GM18508 (cell line): Measurements from ENCODE around the gene RPS26.
"Not testable (repeated sequence)": the region's sequence is repeated elsewhere in the genome, so short reads cannot be mapped to it uniquely, and the experiment has no call there.

Experiments used
- ATAC-seq: cut with Tn5 transposase; IDR thresholded peaks from one replicate; pipeline ENCODE4 v1.9.1; 2021; ENCODE audit warnings: moderate number of reproducible peaks; ENCODE audit not compliant: insufficient read depth, unreplicated experiment

The RPS26 gene

GRCh38 chr12:56074396-56074795 lies 32.7 kb downstream of the RPS26 start:
- no peak for ATAC-seq

DNA sequence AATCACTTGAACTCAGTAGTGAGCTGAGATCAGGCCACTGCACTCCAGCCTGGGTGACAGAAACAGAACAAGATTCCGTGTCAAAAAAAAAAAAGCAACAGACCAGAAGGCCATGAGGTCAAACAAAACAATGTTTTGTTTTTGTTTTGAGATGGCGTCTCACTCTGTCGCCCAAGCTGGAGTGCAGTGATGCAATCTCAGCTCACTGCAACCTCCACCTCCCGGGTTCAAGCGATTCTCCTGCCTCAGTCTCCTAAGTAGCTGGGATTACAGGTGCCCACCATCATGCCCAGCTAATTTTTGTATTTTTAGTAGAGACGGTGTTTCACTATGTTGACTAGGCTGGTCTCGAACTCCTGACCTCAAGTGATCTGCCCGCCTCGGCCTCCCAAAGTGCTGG lies 36.2 kb downstream of the RPS26 start:
- ATAC-seq = not testable (repeated sequence)

DNA sequence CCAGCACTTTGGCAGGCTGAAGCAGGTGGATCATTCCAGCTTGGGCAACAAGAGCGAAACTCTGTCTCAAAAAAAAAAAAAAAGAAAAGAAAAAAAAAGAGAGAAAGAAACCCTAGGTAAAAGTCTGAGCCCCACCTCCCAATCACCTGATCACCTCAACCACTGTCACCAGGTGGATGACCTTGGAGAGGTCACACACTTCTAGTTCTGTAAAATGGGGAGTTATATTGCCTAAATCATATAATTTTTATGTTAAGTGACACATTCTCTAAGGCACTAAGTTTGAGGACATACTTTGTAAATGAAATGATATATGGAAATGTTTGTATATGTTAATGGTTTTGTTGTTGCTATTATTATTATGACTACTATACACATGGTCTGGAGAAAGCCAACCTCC lies 36.7 kb downstream of the RPS26 start:
- no peak for ATAC-seq

DNA sequence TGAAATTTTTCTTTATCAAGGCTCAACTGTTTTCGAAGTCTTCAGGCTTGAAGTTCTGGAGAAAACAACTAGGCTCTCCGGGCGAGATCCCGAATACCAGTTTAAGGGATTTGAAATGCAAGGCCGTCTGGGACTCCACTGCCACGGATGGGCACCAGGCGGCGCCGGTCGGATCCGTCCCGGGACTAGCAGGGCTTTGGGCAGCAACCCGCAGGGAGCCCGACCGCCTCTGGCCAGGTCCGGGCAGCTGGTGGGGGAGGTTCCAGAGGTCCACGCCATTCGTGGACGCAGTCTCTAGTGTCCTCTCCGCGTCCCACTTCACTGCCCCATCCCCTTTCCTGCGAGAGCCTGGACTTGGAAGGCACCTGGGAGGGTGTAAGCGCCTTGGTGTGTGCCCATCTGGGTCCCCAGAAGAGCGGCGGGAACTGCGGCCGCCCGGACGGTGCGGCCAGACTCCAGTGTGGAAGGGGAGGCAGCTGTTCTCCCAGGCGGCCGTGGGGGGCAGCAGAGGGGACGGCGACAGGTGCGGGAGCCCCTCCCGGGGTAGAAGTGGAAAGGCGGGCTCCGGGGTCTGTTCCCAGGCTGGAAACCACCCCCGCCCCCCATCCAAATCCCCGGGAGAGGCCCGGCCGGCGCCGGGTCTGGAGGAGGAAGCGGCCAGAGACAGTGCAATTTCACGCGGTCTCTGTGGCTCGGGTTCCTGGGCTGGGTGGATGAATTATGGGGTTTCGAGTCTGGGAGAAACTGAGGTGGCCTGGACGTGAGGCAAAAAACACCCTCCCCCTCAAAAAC lies 37.4 kb downstream of the RPS26 start:
- ATAC-seq = no peak

GRCh38 chr12:56079723-56080555 lies 38.2 kb downstream of the RPS26 start, which contains the start of gene ERBB3:
Gene ERBB3 (plus strand): TSS chr12:56080165. CDS start chr12:56080301, 136 bp downstream.
- ATAC-seq = no peak

GRCh38 chr12:56080556-56081138 lies 38.9 kb downstream of the RPS26 start:
- no peak for ATAC-seq

DNA sequence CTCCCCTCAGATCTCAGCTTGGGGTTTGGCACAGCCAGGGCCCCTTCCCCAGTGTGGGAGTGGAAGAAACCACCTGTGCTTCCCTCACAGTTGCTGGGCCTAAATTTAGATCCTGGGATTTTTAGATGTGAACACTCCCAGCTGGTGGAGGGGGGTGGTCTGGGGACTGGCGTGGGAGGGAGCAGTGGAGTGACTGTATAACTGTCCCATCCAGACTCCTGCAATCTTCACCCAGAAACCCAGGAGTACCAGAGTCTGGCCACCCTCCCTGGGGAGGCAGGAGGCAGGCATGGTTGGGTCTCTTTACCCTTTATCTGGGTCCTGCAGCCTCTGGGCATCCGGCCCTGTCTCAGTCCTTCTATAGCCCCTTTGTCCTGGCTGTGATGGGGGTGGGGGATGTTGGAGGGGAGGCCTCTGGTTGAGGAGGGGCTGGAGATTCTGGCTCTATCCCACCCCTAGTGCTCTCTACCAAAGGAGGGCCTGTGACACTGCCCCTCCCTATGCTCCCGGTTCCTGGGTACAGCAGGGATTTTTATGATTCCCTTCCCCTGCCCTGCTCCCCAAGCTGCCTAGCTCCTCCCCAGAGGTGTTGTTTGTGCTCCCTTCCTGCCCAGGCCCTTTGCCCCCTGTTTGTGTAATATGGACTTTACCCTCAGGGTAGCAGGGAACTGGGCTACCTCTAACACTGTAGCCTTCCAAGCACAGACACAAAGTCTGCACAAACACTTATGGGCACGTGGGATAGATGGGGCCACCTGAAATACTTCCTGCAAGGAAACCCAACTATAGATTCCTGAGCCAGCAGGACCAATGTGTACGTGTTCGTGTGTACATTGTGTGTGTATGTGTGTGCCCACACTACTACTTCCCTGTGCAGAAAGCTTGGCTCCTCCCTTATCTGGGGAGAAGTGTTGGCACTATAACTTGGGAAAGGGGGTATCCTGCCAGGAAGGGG lies 40.0 kb downstream of the RPS26 start:
- no peak for ATAC-seq

GRCh38 chr12:56082382-56082781 lies 40.7 kb downstream of the RPS26 start:
- no peak for ATAC-seq

DNA sequence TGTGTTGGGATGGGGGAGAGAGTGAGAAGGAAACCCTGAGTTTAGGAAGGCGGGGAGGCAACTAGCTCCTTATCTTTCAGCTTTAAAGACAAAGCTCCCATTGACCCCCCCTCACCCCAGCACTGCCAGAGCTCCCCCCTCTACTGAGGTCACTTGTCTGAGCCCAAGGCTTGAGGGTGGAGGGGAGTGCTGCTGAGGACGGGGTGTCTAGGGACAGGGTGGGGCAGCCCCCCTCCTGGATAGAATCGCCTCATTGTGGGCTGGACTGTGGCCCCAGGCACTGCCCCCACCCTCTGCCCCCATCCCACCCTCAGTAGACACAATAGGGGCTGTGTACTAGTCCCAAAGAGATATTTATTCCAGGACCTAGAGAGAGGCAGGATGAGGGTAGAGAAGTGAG lies 41.2 kb downstream of the RPS26 start:
- no peak for ATAC-seq

GRCh38 chr12:56084958-56085543 lies 43.3 kb downstream of the RPS26 start:
- ATAC-seq = no peak

GRCh38 chr12:56086096-56086495 lies 44.4 kb downstream of the RPS26 start:
- ATAC-seq = no peak

GRCh38 chr12:56086608-56087007 lies 44.9 kb downstream of the RPS26 start:
- ATAC-seq = no peak

DNA sequence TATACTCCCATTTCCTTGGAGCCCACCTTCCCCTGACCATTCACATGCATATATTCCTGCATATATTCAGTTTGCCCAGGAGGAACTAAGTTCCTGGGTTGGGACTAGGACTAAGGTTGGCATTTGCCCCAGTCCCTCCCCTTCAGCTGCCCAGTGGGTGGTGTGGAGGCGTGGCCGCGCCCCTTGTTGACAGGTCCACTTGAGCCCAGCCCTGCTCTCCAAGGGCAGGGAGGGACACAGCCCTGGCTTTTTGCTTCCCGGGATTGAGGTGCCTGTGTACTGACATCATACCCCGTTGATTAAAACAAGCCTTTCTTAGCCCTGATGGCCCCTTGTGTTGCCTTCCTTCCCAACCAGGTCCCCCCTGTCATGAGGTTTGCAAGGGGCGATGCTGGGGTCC lies 45.5 kb downstream of the RPS26 start:
- no peak for ATAC-seq
